Osteoblast (primary cell): ENCODE data around the gene PSMD13. TPM values are rescaled to one million over a fixed set of nuclear protein-coding genes. Genes with fewer than 3 reads are reported as not detected.

Experiments
- DNase-seq: peaks from one replicate; pipeline ENCODE4 v3.0.0; 2011; ENCODE audit warnings: low spot score, mixed read lengths; ENCODE audit not compliant: insufficient read length; ENCODE audit errors: missing footprints
- H2AFZ ChIP-seq: 2 replicates; pipeline ENCODE4 v1.6.0; 2011; ENCODE audit warnings: mild to moderate bottlenecking, low read length
- H3K27ac ChIP-seq: 2 replicates; pipeline ENCODE4 v1.5.1; 2011; ENCODE audit warnings: mild to moderate bottlenecking, low read depth, low read length, moderate library complexity
- H3K27me3 ChIP-seq: 2 replicates; pipeline ENCODE4 v1.6.0; 2012; ENCODE audit warnings: mild to moderate bottlenecking, control low read depth, inconsistent platforms, low read length, moderate library complexity; ENCODE audit not compliant: insufficient read depth
- H3K36me3 ChIP-seq: 2 replicates; pipeline ENCODE4 v1.5.1; 2011; ENCODE audit warnings: mild to moderate bottlenecking, low read length, control low read depth, moderate library complexity; ENCODE audit not compliant: insufficient read depth
- H3K4me1 ChIP-seq: 2 replicates; pipeline ENCODE4 v1.5.1; 2011; ENCODE audit warnings: mild to moderate bottlenecking, low read length, control low read depth, moderate library complexity; ENCODE audit not compliant: insufficient read depth
- H3K4me2 ChIP-seq: 2 replicates; pipeline ENCODE4 v1.6.0; 2011; ENCODE audit warnings: mild to moderate bottlenecking, low read length; ENCODE audit not compliant: insufficient read depth
- H3K4me3 ChIP-seq: fragments of 200-600 bp; sonication (generic); 3 replicates; pipeline ENCODE4 v1.5.1; 2012; ENCODE audit warnings: mild to moderate bottlenecking, low read length, inconsistent platforms; ENCODE audit not compliant: insufficient read depth
- H3K79me2 ChIP-seq: 2 replicates; pipeline ENCODE4 v1.6.0; 2012; ENCODE audit warnings: mild to moderate bottlenecking, low read length, control low read depth, inconsistent platforms; ENCODE audit not compliant: insufficient read depth
- H3K9me3 ChIP-seq: 2 replicates; pipeline ENCODE4 v1.5.1; 2011; ENCODE audit warnings: low read depth, low read length, control low read depth
- H4K20me1 ChIP-seq: 2 replicates; pipeline ENCODE4 v1.6.0; 2012; ENCODE audit warnings: mild to moderate bottlenecking, low read length, control low read depth; ENCODE audit not compliant: insufficient read depth
- CTCF ChIP-seq: IDR thresholded peaks from 2 replicates; pipeline ENCODE4 v1.5.1; 2011; ENCODE audit warnings: mild to moderate bottlenecking, low read depth, low read length, moderate library complexity; ENCODE audit errors: extremely low read depth
- total RNA-seq: library from RNA; depleted of rRNA; stranded (reverse); fragments of >200 nt; gene quantifications from 2 replicates; pipeline ENCODE4 v1.2.3, GENCODE V29; 2012

The PSMD13 gene
- total RNA-seq, 1 donor, result 110 TPM

GRCh38 chr11:224424-224823 lies 12.4 kb upstream of the PSMD13 start:
- H3K4me1 ChIP-seq, result peaks cover 8% of the 10 kb centered on the region
- H3K27ac ChIP-seq, result no peak overlapping the region
- no peaks in the 10 kb centered on the region for H3K27me3 ChIP-seq
- DNase-seq, result no peak
- peaks cover 3% of the 10 kb centered on the region for H4K20me1 ChIP-seq
- no peaks in the 10 kb centered on the region for H3K36me3 ChIP-seq
- H3K9me3 ChIP-seq, result no peaks in the 10 kb centered on the region
- H3K79me2 ChIP-seq, result peaks cover 3% of the 10 kb centered on the region
- no peak overlapping the region for H2AFZ ChIP-seq
- H3K4me2 ChIP-seq, result no peak overlapping the region
- no peak for TF ChIP-seq CTCF
- no peak overlapping the region for H3K4me3 ChIP-seq

GRCh38 chr11:225734-226453 lies 10.9 kb upstream of the PSMD13 start:
- peak; percentile 82 for DNase-seq
- no peak overlapping the region for H3K27ac ChIP-seq
- H3K4me3 ChIP-seq, result peak overlapping the region; percentile 39
- H3K27me3 ChIP-seq, result no peaks in the 10 kb centered on the region
- H3K4me1 ChIP-seq, result peaks cover 8% of the 10 kb centered on the region
- H4K20me1 ChIP-seq, result peaks cover 3% of the 10 kb centered on the region
- peak overlapping the region; percentile 70 for H2AFZ ChIP-seq
- no peak for TF ChIP-seq CTCF
- peak overlapping the region; percentile 64 for H3K4me2 ChIP-seq
- peaks cover 3% of the 10 kb centered on the region for H3K79me2 ChIP-seq
- no peaks in the 10 kb centered on the region for H3K36me3 ChIP-seq
- H3K9me3 ChIP-seq, result no peaks in the 10 kb centered on the region

GRCh38 chr11:227824-228379 lies 8.9 kb upstream of the PSMD13 start:
- Histone ChIP-seq H3K36me3 (no peaks in the 10 kb centered on the region), H2AFZ (no peak overlapping the region), H3K79me2 (peaks cover 3% of the 10 kb centered on the region), H3K27me3 (no peaks in the 10 kb centered on the region), H4K20me1 (peaks cover 3% of the 10 kb centered on the region), H3K27ac (no peak overlapping the region), H3K4me2 (no peak overlapping the region), H3K4me3 (no peak overlapping the region), H3K4me1 (peaks cover 8% of the 10 kb centered on the region), H3K9me3 (no peaks in the 10 kb centered on the region)
- no peak for DNase-seq
- no peak for TF ChIP-seq CTCF

- no peaks in the 10 kb centered on the region for H3K9me3 ChIP-seq
- H3K27me3 ChIP-seq, result no peaks in the 10 kb centered on the region
- no peak overlapping the region for H3K4me3 ChIP-seq
- no peak overlapping the region for H3K27ac ChIP-seq
- no peak for DNase-seq
- H2AFZ ChIP-seq, result no peak overlapping the region
- no peak for TF ChIP-seq CTCF
- H3K36me3 ChIP-seq, result no peaks in the 10 kb centered on the region
- H3K4me1 ChIP-seq, result peaks cover 11% of the 10 kb centered on the region
- no peaks in the 10 kb centered on the region for H4K20me1 ChIP-seq
- peaks cover 5% of the 10 kb centered on the region for H3K79me2 ChIP-seq
- H3K4me2 ChIP-seq, result no peak overlapping the region
These were observed 6.3 kb upstream of the PSMD13 start for GRCh38 chr11:230431-230830.
